Superior temporal gyrus (tissue), 1 donor: Measurements from ENCODE around the gene PXT1.
"Not testable (repeated sequence)": the region's sequence is repeated elsewhere in the genome, so short reads cannot be mapped to it uniquely, and the experiment has no call there.

Experiments
- DNase-seq: peaks from one replicate; pipeline ENCODE4 v3.0.0-alpha.2; 2016; ENCODE audit errors: extremely low spot score

The PXT1 gene

DNA sequence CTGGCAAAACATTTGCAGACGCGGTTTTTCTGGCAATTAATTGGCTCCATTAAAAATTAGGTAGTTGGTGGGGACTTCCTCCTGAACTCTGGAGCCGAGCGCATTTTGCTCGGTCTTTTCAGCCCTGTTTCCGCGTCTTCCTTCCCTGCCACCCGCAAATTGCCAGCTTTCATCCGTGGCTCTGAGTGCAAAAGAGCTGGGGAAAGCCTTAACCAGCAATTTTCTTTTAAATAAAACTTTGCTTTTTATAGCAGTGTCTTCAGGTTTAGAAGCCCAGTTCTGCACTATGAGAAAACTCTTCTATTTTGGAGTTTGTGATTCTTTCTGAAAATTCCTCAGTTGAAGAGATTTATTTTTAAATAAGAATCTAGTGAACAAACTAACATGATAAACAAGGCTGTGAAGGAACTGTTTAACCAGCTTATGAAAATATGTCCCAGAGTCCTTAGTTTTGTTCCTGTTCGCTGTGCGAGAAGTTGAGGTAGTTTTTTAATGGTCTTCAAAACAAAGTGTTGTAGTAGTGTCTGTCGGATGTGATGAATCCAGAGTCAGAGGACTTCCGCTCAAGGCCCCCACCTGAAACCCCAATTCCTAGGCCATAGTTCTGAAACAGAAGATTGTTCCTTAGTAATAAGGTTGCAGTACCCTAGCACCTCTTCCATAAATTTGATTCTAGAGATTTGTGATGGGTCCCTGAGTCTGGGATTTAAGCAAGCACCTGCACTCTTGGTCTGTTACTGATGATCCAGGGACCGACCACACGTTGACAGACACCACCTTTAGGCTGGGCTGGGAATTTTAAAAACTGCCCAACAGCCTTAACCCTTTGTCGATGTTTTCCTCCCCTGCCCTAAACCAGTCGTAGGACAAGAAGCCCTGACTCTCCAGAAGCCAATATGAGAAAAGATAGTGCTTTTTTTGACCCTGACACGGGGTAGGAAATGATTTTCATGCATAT, 1.1 kb upstream of the PXT1 start:
- peak; percentile 61 for DNase-seq

DNA sequence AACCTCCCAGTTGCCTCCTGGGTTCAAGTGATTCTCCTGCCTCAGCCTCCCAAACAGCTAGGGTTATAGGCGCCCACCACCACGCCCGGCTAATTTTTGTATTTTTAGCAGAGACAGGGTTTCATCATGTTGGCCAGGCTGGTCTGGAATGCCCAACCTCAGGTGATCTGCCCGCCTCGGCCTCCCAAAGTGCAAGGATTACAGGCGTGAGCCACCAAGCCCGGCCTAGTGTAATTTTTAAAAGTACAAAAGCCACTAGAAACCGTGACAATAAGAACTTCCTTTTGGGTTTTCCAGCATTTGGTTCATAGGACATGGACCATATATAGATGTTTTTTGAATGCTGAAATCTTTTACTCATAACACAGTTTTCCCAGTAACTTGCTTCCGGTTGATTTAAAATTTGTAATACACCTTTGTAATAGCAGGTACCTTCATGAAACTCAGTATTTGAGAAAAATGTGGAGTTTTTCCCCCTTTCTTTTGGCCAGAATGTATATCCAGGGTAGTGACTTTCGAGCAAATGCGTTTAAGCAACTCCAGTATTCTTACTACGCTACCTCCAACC, 467 bp downstream of the PXT1 start:
- DNase-seq = no peak

DNA sequence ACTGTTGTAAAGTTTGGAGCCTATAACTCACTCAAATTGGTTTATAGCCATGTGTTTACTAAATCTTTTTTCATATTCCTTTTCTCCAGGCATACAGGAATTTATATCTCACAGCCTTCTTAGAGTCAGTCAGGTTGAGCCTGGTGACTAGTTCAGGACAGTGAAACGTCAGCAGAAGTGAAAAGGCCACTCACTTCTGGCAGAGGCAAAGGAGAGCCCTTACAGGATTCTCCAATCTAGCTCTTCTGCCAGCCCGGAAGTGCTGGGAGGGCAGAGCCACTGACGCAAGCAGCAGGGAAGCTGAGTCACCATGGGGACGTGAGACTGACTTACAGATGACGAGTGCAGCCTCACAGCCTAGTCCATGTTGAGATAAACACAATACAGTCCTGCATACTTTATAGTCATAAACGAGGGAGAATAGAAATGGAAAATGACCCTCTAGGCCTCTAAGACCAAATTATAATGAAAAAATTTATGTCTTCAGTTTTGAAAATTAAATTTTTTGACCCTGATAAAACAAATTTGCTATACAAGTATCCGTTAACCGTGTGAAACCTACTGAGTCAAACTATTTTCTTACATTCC, 1.3 kb downstream of the PXT1 start:
- peak; percentile 93 for DNase-seq

DNA sequence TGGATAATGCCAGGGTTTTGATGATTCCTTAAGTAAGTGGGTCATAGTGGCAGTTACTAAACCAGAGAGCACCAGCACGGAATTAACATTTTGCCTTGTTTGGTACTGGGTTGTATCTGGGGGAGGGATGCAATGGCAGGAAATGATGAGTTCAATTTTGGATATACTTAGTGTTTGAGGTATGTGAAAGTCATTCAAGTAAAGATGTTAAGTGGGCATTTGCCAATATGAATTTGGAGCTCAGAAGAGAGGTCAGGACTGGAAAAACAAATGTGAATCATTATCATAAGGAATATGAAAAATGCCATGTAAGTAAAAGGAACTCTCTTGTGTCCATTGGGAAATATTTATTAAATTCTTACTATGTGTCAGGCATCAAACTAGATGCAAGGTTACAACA, 6.2 kb downstream of the PXT1 start:
- no peak for DNase-seq

DNA sequence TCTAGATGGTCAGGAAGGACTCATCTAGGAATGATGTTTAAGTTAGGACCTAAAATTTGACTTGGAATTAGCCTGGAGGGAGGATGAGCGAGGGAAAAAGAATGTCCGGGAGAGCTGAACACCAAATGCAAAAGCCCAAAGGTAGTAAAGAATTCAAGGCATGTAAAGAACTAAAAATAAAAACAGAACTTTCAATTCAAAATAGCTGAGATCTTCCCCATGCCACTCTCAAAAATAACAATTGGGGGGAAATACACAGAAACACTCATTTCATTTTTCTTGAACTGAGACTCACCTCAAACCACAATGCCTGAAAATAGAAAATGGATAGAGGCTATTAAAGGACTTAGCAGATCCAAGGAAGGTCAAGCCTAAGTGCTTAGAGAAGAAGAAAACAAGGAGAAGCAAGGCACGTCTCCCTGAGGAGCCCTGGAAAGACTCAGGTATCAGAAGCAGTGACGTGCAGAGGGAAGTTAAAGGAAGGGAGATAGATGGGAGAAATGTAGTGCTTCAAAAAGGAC, 10.4 kb downstream of the PXT1 start:
- DNase-seq = no peak

DNA sequence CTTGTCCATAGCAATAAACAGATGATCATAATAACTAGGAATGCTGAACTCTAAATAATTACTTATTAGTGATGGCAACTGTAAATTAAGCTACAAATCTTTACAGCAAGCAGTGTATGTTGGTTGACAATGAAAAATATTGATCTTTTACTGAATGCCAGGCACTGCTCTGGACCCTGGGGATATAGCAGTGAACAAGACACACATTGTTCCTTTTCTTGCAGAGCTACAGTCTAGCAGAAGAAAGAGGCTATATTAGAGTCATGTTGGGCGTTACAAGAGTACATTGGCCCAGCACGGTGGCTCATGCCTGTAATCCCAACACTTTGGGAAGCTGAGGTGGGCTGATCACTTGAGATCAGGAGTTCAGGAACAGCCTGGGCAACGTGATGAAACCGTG, 11.5 kb downstream of the PXT1 start:
- DNase-seq = no peak

DNA sequence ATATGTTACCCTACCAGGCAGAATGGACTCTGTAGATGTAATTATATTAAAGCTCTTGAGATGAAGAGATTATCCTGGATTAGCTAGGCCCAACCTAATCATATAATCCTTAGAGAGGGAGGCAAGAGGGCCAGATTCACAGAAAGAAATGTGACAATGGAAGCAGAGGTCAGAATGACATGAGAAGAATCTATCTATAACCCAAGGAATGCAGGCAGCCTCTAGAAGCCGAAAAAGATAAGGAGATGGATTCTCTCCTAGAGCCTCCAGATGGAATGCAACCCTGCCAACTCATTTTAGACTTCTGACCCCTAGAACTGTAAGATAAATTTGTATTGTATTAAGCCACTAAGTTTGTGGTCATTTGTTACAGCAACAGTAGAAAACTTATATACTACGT, 12.3 kb downstream of the PXT1 start:
- DNase-seq = no peak

DNA sequence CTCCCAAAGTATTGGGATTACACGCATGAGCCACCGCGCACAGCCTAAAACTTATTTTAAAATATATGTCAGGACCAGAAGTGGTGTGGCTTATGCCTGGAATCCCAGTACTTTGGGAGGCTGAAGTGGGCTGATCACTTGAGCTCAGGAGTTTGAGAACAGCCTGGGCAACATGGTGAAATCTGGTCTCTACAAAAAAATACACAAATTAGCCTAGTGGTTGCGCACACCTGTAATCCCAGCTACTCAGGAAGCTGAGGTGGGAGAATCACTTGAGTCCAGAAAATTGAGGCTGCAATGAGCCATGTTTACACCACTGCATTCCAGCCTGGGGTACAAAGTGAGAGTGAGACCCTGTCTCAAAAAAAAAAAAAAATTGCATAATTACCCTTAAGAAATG, 13.7 kb downstream of the PXT1 start:
- DNase-seq = no peak

DNA sequence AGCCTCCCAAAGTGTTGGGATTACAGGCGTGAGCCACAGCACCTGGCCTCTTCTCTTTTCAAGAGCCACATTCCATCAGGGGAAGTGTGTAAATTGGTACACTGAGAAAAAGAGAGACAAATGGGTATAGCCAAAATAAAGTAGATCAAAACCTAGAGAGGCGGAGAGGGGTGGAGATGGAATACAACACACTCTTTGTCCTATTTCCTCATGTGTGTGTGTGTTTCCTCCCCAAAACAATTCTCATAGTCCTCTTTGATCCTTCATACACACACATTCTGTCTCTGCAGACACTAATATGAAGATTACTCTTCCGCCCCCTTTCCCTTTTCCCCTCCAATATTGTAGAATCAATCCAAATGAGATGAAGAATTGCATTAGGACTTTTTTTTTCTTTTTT, 16.0 kb downstream of the PXT1 start:
- DNase-seq = no peak

DNA sequence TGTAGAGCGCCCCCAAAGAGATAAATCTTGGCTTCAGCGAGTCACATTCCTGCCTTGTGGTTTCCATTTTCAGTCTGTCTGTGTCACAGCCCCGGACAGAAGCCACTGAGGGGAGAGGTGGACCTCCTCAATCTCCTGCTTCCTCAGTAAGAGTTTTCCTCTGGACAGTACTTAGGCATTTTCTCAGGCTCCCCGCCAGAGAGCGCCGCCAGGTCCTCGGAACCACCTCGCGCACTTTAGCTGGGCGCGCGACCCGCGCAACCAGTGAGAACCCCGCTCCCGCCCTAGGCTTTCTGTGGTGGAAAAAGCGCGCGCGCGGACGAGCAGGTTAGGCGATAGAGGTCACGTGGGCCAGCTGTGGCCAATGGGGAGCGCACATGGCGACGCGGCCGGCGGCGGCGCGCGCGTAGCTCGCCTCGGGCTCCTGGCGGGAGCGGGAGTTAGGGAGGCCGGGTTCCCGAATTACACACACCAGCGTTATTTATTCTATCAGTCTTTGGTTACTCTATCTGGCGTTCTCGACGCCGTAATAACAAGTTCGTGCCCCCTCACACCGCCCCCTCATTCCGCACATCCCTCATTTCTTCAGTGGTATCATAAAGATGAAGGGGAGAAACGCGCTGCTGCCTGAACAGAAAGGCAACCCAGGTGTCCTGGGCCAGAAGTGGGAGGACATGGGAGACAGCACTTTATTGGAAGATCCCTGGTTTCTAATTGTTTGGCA, 19.4 kb downstream of the PXT1 start:
- peak; percentile 97 for DNase-seq

DNA sequence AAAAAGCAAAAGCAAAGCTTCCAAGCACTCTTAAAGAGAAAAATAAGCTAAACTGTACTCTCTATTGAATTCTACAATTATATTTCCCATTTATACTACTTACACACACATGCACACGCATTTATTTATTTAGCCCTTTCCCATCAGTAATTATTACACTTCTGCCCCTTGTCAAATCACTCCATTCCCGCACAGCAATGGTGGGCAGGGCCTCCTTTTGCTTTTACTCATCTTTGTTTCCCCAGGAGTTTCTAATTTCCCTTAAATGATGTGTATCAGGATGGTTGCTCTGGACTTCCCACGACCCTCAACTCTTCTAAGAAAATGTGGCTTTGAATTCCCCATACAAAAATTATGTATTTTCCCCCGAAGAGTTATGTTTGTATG, 19.9 kb downstream of the PXT1 start:
- no peak for DNase-seq

DNA sequence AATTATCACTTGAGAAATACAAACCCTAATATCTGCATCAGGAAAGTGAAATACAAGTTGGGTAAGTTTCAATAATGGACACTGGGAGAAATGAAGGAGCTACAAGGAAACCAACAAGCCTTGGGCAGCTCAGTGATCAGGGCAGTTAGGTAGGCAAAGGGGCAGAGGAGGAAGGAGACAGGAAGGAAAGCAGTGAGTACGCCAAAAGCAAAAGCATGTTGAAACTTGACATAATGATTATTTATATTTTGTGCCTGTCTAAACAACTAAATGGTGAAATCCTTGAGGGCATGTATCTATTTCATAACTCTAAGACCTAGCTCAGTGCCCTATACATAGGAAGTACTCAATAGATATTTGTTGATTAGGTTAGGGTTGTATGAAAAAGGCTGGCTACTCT, 23.3 kb downstream of the PXT1 start:
- DNase-seq = no peak

DNA sequence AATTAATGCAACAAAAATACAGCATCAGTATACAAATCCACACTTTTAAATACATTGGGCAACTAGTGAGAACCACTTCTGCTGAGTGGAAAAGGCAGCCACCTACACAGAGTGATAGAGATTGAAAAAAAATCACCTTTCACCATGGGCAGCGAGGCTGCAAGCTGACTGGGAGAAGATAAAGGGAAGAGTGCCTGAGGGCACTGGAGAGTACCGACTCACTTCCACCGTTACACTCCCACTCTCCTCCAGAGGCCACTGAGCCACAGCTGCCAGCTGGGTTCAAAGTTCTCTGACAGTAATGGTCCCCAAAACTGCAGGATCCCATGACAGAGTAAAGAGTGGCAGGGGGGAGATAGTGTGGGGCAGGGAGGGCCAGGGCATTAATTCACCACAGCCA, 24.1 kb downstream of the PXT1 start:
- DNase-seq = no peak

DNA sequence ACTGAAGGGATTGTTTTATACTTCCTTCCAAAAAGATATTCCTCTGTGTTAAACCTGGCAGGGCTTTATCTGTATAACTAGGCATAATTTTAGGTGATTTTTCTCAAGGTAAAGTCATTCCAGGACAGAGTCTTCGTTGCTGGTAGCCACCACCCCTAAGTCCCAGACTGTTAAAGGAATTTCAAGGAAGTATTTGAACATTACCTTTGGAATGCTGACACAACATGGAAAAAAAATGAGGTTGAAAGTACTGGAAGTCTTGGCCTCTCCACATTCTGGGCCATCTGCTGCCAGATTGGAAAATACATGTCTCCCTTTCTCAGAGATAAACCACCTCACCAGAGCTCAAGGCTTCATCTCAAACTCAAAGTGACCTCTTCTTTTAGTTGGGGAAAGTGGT, 28.2 kb downstream of the PXT1 start:
- no peak for DNase-seq

DNA sequence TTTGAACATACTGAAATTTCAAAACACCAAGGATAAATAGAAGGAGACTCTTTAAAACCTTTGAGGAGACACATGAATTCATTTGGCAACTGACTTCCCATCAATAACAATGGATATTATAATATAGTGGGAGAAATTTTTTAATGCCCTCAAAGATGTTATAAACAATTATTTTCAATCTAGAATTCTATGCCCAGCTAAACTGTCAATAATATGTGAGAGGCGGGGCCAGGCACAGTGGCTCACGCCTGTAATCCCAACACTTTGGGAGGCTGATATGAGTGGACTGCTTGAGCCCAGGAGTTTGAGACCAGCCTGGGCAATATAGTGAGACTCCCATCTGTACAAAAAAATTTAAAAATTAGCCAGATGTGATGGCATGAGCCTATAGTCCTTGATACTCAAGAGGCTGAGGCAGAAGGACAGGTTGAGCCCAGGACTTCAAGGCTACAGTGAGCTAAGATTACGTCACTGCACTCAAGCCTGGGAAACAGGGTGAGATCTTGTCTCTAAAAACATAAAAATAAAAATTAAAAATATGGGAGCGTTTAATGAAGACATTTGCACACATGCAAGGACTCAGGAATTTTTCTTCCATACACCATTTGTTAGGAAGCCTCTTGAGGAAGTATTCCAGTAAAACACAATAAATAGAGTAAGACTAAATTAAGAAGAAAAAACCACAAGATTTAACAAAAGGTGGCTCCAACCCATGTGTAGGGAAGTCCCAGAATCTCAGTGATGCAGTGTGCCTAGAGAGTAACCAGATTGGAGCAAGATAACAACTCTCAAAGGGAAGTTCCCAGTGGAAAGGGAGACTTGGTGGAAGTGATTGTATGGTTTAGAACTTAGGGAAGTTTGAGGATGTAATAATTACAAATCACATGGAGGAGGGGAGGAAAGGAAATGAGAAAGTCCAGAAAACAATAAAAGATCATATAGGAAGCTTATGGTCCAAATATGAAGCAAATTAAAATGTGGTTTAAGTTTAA, 28.9 kb downstream of the PXT1 start:
- no peak for DNase-seq

DNA sequence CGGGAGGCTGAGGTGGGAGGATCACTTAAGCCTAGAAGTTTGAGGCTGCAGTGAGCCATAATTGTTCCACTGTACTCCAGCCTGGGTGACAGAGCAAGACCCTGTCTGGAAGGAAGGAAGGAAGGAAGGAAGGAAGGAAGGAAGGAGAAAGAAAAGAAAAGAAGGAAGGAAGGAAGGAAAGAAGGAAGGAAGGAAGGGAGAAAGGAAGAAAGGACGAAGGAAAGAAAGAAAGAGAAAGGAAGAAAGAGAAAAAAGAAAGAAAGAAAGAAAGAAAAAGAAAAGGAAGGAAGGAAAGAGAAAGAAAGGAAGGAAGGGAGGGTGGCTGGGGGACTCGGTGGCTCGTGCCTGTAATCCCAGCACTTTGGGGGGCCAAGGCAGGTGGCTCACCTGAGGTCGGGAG, 32.9 kb downstream of the PXT1 start:
- DNase-seq = not testable (repeated sequence)

DNA sequence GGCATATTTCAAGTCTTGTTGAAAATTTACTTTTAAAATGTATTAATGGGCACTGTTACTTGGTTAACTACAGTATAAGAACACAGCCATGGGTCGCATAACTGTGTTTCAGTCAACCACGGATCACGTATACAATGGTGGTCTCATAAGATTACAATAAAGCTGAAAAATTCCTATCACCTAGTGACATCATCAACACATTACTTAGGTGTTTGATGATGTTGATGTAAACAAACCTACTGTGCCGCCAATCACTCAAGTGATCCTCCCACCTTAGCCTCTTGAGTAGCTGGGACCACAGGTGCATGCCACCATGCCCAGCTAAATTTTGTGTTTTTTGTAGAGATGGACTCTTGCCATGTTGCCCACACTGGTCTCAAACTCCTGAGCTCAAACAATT, 38.5 kb downstream of the PXT1 start:
- no peak for DNase-seq

DNA sequence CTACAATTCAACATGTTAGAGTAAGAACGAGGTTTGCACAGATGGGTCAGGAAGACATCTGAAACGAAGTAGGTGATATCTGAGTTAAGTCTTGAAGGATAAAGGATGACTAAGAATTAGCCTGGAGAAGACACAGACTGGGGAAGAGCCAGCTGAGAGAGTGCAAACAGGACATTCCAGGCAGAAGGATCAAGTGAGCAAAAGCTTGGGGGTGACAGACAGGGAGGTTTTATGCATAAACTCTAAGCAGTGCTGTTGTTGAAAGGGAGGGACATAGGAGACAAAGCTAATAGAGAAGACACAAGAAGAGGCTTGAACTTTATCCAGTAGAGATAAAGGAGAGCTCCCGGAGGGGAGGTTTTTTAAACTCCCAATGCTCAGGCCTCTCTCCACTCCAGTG, 40.2 kb downstream of the PXT1 start:
- DNase-seq = no peak

DNA sequence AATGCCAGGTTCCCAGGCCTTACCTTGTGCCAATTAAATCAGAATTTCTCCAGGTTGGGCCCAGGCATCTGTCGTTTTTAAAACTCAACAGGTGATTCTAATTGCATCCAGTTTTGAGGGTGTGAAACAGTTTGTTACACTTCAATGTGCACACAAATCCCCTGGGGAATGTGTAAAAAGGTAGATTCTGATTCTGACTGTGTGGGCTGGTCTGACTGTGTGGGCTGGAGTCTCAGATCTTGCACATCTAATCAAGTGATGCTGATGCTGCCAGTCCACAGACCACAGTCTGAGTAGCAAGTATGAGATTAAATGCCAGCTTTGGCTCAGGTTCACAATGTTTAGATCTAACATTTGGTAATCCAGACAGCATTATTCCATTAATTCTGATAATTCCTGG, 42.7 kb downstream of the PXT1 start:
- DNase-seq = no peak

DNA sequence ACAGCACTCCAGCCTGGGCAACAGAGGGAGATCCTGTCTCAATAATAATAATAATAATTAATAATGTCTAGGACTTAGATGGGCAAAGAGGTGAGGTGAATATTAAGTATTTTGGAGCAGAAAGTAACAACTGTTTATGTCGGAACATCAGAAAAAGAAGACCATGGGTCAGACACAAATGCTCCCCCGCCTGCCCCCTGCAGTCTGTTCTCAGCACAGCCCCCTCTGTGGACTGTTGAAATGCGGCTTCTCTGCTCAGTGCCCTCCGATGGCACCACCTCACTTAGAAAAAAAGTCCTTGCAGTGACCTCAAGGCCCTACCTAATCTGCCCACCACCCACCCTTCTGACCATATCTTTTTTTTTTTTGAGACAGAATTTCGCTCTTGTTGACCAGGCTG, 50.0 kb downstream of the PXT1 start:
- no peak for DNase-seq

DNA sequence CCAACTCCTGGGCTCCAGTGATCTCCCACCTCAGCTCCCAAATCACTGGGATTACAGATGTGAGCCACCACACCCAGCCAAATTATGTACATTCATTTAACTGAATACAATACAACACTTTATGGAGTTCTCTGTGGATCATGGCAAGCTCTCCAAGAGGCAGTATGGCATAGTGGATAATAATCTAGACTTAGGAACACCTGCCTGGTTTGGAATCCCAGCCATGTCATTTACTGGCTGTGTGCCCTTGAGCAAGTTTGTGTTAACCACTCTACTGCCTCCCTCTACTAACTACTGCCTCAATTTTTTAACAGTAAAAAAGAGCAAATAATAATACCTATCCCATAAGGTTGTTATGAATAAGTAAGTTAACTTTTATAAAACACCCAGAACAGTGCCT, 53.3 kb downstream of the PXT1 start:
- DNase-seq = no peak
